Neutrophil (primary cell): ENCODE results near the gene PRKCH.

ENCODE experiments used
- H3K27ac ChIP-seq: fragments of 200-600 bp; sonication (generic); 2 replicates; pipeline ENCODE4 v1.5.1; 2016; ENCODE audit warnings: mild to moderate bottlenecking, moderate library complexity
- H3K27me3 ChIP-seq: fragments of 200-600 bp; sonication (generic); 2 replicates; pipeline ENCODE4 v1.6.0; 2016; ENCODE audit warnings: mild to moderate bottlenecking
- H3K36me3 ChIP-seq: fragments of 200-600 bp; sonication (generic); 2 replicates; pipeline ENCODE4 v1.5.1; 2017
- H3K4me1 ChIP-seq, 2 experiments: fragments of 200-600 bp in 1 of 2; sonication (generic) in 1 of 2; 1 replicate in 1 of 2; 2 replicates in 1 of 2; pipeline versions ENCODE4 v1.5.1 to v1.6.1; 2013 to 2016; ENCODE audit warnings: low read depth in 1 of 2, low read length in 1 of 2, mild to moderate bottlenecking in 1 of 2, moderate library complexity in 1 of 2; ENCODE audit not compliant: control insufficient read depth in 1 of 2, insufficient read depth in 1 of 2
- H3K4me3 ChIP-seq, 2 experiments: fragments of 200-600 bp in 1 of 2; sonication (generic) in 1 of 2; 1 replicate in 1 of 2; 2 replicates in 1 of 2; pipeline ENCODE4 v1.5.1; 2013 to 2016; ENCODE audit warnings: low read depth in 1 of 2, low read length in 1 of 2, mild to moderate bottlenecking in 1 of 2, moderate library complexity in 1 of 2
- H3K9me3 ChIP-seq: fragments of 200-600 bp; sonication (generic); 2 replicates; pipeline ENCODE4 v1.5.1; 2016
- TF ChIP-seq, protein P1 (sequence below): fragments of 200-600 bp; sonication (generic); IDR thresholded peaks from 2 replicates; pipeline ENCODE4 v1.5.1; 2016; ENCODE audit warnings: antibody characterized with exemption

The PRKCH gene

GRCh38 chr14:61372379-61372778 lies 51.0 kb downstream of the PRKCH start:
- Histone ChIP-seq H3K27ac (no peak overlapping the region), H3K27me3 (no peaks in the 10 kb centered on the region), H3K36me3 (no peaks in the 10 kb centered on the region), H3K4me1 (no peaks in the 10 kb centered on the region), H3K9me3 (peaks cover 10% of the 10 kb centered on the region), H3K4me3 (no peak overlapping the region)
- TF ChIP-seq, protein P1, sequence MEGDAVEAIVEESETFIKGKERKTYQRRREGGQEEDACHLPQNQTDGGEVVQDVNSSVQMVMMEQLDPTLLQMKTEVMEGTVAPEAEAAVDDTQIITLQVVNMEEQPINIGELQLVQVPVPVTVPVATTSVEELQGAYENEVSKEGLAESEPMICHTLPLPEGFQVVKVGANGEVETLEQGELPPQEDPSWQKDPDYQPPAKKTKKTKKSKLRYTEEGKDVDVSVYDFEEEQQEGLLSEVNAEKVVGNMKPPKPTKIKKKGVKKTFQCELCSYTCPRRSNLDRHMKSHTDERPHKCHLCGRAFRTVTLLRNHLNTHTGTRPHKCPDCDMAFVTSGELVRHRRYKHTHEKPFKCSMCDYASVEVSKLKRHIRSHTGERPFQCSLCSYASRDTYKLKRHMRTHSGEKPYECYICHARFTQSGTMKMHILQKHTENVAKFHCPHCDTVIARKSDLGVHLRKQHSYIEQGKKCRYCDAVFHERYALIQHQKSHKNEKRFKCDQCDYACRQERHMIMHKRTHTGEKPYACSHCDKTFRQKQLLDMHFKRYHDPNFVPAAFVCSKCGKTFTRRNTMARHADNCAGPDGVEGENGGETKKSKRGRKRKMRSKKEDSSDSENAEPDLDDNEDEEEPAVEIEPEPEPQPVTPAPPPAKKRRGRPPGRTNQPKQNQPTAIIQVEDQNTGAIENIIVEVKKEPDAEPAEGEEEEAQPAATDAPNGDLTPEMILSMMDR, result no peak

DNA sequence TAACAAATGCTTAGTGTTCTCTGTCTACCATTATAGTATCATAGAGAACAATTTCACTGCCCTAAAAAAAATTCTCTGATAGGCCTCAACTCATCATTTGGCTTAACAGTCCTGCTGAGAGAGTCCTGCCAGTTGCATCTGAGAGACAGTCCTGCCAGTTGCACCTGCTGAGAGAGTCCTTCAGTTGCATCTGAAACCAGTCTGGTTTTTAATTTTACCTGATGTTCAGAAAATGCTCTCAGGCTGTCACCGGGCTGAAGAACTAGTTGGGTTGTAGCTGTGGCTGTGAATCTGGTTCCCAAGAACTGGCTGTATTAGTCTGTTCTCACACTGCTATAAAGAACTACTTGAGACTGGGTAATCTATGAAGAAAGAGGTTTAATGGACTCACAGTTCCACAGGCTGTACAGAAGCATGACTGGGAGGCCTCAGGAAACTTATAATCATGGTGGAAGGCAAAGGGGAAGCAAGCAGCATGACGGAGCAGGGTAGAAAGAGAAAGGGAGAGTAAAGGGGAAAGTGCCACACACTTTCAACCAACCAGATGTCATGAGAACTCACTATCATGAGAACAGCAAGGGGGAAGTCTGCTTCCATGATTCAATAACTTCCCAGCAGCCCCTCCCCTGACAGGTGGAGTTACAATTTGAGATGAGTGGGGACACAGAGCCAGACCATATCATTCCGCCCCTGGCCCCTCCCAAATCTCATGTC lies 51.6 kb downstream of the PRKCH start:
- no peaks in the 10 kb centered on the region for H3K4me1 ChIP-seq
- H3K27ac ChIP-seq, result no peak overlapping the region
- peaks cover 10% of the 10 kb centered on the region for H3K9me3 ChIP-seq
- TF ChIP-seq, protein P1, result no peak
- H3K27me3 ChIP-seq, result no peaks in the 10 kb centered on the region
- H3K36me3 ChIP-seq, result no peaks in the 10 kb centered on the region
- H3K4me3 ChIP-seq, result no peak overlapping the region

- TF ChIP-seq, protein P1, result no peak
Observed at GRCh38 chr14:61374284-61374683, 52.9 kb downstream of the PRKCH start.

GRCh38 chr14:61375218-61375617 lies 53.8 kb downstream of the PRKCH start:
- TF ChIP-seq, protein P1, result no peak
- H3K36me3 ChIP-seq, result no peaks in the 10 kb centered on the region
- no peaks in the 10 kb centered on the region for H3K27me3 ChIP-seq
- no peak overlapping the region for H3K4me3 ChIP-seq
- H3K4me1 ChIP-seq, result no peaks in the 10 kb centered on the region
- H3K27ac ChIP-seq, result no peak overlapping the region
- H3K9me3 ChIP-seq, result peaks cover 10% of the 10 kb centered on the region

More at GRCh38 chr14:61374284-61374683, 52.9 kb downstream of the PRKCH start:
- H3K4me1 ChIP-seq, result no peaks in the 10 kb centered on the region
- no peak overlapping the region for H3K27ac ChIP-seq
- H3K36me3 ChIP-seq, result no peaks in the 10 kb centered on the region
- H3K27me3 ChIP-seq, result no peaks in the 10 kb centered on the region
- no peak overlapping the region for H3K4me3 ChIP-seq
- peaks cover 10% of the 10 kb centered on the region for H3K9me3 ChIP-seq

DNA sequence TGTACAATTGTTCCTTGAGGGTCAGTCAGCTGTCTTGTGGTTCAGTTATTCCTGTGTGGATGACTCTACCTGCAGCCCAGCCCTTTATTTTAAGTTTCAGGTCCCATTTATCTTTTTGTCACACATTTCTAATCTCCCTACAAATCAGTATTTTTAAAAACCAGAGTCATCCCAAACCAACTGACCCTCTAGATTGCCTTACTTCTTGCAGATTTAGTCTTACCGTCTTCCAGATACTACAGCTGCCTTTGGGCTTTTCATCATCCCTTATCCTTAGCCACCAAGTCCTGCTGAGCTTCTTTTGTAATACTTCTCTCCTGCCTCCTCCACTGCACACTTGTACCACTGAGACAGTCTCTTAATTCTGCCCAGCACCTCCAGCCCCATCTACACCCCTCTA lies 54.9 kb downstream of the PRKCH start:
- Histone ChIP-seq H3K9me3 (peaks cover 10% of the 10 kb centered on the region), H3K27ac (no peak overlapping the region), H3K4me3 (no peak overlapping the region), H3K4me1 (no peaks in the 10 kb centered on the region), H3K27me3 (no peaks in the 10 kb centered on the region), H3K36me3 (no peaks in the 10 kb centered on the region)
- TF ChIP-seq, protein P1, result no peak
